Upper lobe of left lung (tissue), 6 donors: ENCODE results near the gene SCAI. TPM values are rescaled to one million over a fixed set of nuclear protein-coding genes. Genes with fewer than 3 reads are reported as not detected.

Experiments
- ATAC-seq, 2 donors: fragments of 200-7000 bp; cut with Tn5 transposase; one replicate each; pipeline ENCODE4 v1.9.1; 2022; ENCODE audit warnings: mild to moderate bottlenecking in 2 of 2, moderate library complexity in 2 of 2; ENCODE audit not compliant: low FRiP score in 2 of 2
- DNase-seq, 2 donors: peaks; one replicate each; pipeline ENCODE4 v3.0.0-alpha.2; 2019 to 2020
- H3K27ac ChIP-seq, 4 donors: fragments of 200-600 bp; sonication (generic); one replicate each; pipeline ENCODE4 v1.5.1; 2016 to 2019
- H3K27me3 ChIP-seq, 4 donors: fragments of 200-600 bp; sonication (generic); one replicate each; pipeline ENCODE4 v1.5.1; 2017 to 2019
- H3K36me3 ChIP-seq, 4 donors: fragments of 200-600 bp; sonication (generic); one replicate each; pipeline ENCODE4 v1.5.1; 2016 to 2019
- H3K4me1 ChIP-seq, 4 donors: fragments of 200-600 bp; sonication (generic); one replicate each; pipeline ENCODE4 v1.5.1; 2018 to 2019
- H3K4me3 ChIP-seq, 4 donors: fragments of 200-600 bp; sonication (generic); one replicate each; pipeline ENCODE4 v1.5.1; 2017 to 2019; ENCODE audit warnings: mild to moderate bottlenecking in 2 of 4, moderate library complexity in 1 of 4
- H3K9me3 ChIP-seq, 4 donors: fragments of 200-600 bp; sonication (generic); one replicate each; pipeline ENCODE4 v1.5.1; 2018 to 2019
- CTCF ChIP-seq, 6 experiments: fragments of 450-650 bp in 4 of 6; fragments of 200-600 bp in 2 of 6; sonication (generic) in 2 of 6; IDR thresholded peaks; one replicate each; pipeline ENCODE4 v1.5.1; 2016 to 2019; ENCODE audit warnings: antibody characterized with exemption in 6 of 6
- EP300 ChIP-seq, 4 donors: sonication (generic); formaldehyde crosslinking; IDR thresholded peaks; one replicate each; pipeline ENCODE4 v1.5.1; 2017; ENCODE audit warnings: antibody characterized with exemption in 4 of 4, control low read depth in 2 of 4
- POLR2A ChIP-seq, 4 donors: fragments of 450-650 bp; IDR thresholded peaks; one replicate each; pipeline ENCODE4 v1.5.1; 2016 to 2017; ENCODE audit warnings: antibody characterized with exemption in 4 of 4, mild to moderate bottlenecking in 2 of 4
- POLR2AphosphoS5 ChIP-seq, 2 donors: sonication (generic); formaldehyde crosslinking; IDR thresholded peaks; one replicate each; pipeline ENCODE4 v1.5.1; 2017; ENCODE audit warnings: antibody characterized with exemption in 2 of 2
- WGBS, 2 donors: methylation state at CpG; one replicate each; pipeline ENCODE4 v1.1.5; 2017 to 2018; 5-methylcytosine and 5-hydroxymethylcytosine counted together
- total RNA-seq, 6 donors: library from RNA; depleted of rRNA in 4 of 6; stranded (reverse); fragments of >200 nt in 4 of 6; gene quantifications; one replicate each; pipeline versions ENCODE4 v1.1.0 to v1.2.1, GENCODE V29; 2016 to 2021
- donor health status: DM: no; HTN: no; CAD: no; lungs with moderate emphysema.
- donor health status: DM: no; HTN: yes; CAD: no; lungs with severe emphysema.

Gene SCAI
- total RNA-seq, 6 donors from 2014 or later: 12.9 to 77.5 (median 23.4) TPM

- ATAC-seq (no peak), DNase-seq (no peak)
- H3K36me3 ChIP-seq: peaks cover 0 to 13% (median 0%) of the 10 kb centered on the region in 4 donors
- 65 to 76% methylated on average over 3 of the region's 3 CpGs for WGBS, 2 donors
- H3K27ac ChIP-seq: no peak overlapping the region
- H3K9me3 ChIP-seq: no peaks in the 10 kb centered on the region
- H3K4me1 ChIP-seq: no peaks in the 10 kb centered on the region
- TF ChIP-seq POLR2AphosphoS5 (IDR thresholded peaks at IDR 0.05) (no peak), CTCF (IDR thresholded peaks at IDR 0.05) (no peak), POLR2A (IDR thresholded peaks at IDR 0.05) (no peak), EP300 (IDR thresholded peaks at IDR 0.05) (no peak)
- no peaks in the 10 kb centered on the region for H3K27me3 ChIP-seq
- no peak overlapping the region for H3K4me3 ChIP-seq
These were observed 193.1 kb downstream of the SCAI start for GRCh38 chr9:124950050-124950718.

GRCh38 chr9:124949387-124949786 lies 193.9 kb downstream of the SCAI start:
- no peaks in the 10 kb centered on the region for H3K4me1 ChIP-seq
- DNase-seq: no peak
- 76 to 88% methylated on average over 2 of the region's 2 CpGs for WGBS, 2 donors
- H3K27me3 ChIP-seq: no peaks in the 10 kb centered on the region
- H3K27ac ChIP-seq: no peak overlapping the region
- peaks cover 0 to 13% (median 0%) of the 10 kb centered on the region in 4 donors for H3K36me3 ChIP-seq
- TF ChIP-seq CTCF (IDR thresholded peaks at IDR 0.05) (no peak), POLR2AphosphoS5 (IDR thresholded peaks at IDR 0.05) (no peak), POLR2A (IDR thresholded peaks at IDR 0.05) (no peak), EP300 (IDR thresholded peaks at IDR 0.05) (no peak)
- ATAC-seq: no peak
- no peaks in the 10 kb centered on the region for H3K9me3 ChIP-seq
- H3K4me3 ChIP-seq: no peak overlapping the region

GRCh38 chr9:124947727-124948391 lies 195.5 kb downstream of the SCAI start:
- H3K36me3 ChIP-seq: peaks cover 0 to 11% (median 0%) of the 10 kb centered on the region in 4 donors
- 81 to 82% methylated on average over 5 of the region's 5 CpGs for WGBS, 2 donors

DNA sequence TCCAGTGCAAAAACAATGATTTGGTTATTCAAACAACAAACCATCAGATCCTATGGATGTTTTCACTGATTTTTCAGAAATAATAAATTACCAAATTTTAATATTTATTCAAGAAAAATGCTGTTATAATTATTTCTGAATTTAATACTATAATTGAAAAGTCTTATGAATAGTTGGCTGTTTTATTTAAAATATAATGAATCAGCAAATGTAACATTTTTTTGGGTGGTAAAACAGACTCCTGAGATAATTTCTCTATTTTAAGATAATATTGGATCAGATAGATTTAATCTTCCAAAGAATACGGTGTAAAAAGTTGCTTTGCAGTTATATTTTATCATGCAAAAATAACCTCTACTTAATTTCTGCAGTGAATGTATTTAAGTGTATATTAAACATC lies 197.2 kb downstream of the SCAI start:
- Histone ChIP-seq H3K27ac (no peak overlapping the region), H3K4me1 (peaks cover 5 to 9% (median 6%) of the 10 kb centered on the region in 4 donors), H3K36me3 (peaks cover 0 to 4% (median 0%) of the 10 kb centered on the region in 4 donors), H3K4me3 (no peak overlapping the region), H3K27me3 (no peaks in the 10 kb centered on the region), H3K9me3 (no peaks in the 10 kb centered on the region)
- 89 to 100% methylated on average over 1 of the region's 1 CpG for WGBS, 2 donors
- TF ChIP-seq POLR2AphosphoS5 (IDR thresholded peaks at IDR 0.05) (no peak), POLR2A (IDR thresholded peaks at IDR 0.05) (no peak), EP300 (IDR thresholded peaks at IDR 0.05) (no peak), CTCF (IDR thresholded peaks at IDR 0.05) (no peak)
- no peak for DNase-seq
- no peak for ATAC-seq

More at GRCh38 chr9:124947727-124948391, 195.5 kb downstream of the SCAI start:
- H3K9me3 ChIP-seq: no peaks in the 10 kb centered on the region
- H3K27me3 ChIP-seq: no peaks in the 10 kb centered on the region
- DNase-seq (no peak), ATAC-seq (no peak)
- H3K4me1 ChIP-seq: no peaks in the 10 kb centered on the region
- TF ChIP-seq EP300 (IDR thresholded peaks at IDR 0.05) (no peak), POLR2AphosphoS5 (IDR thresholded peaks at IDR 0.05) (no peak), POLR2A (IDR thresholded peaks at IDR 0.05) (no peak), CTCF (IDR thresholded peaks at IDR 0.05) (no peak)
- no peak overlapping the region for H3K27ac ChIP-seq
- no peak overlapping the region for H3K4me3 ChIP-seq
